Dermis blood vessel endothelial cell (primary cell): ENCODE measurements around the gene CFAP157. TPM values are rescaled to one million over a fixed set of nuclear protein-coding genes. Genes with fewer than 3 reads are reported as not detected.

Source experiments
- DNase-seq: peaks from one replicate; pipeline ENCODE4 v3.0.0; 2010
- total RNA-seq: library from RNA; depleted of rRNA; stranded (reverse); fragments of >200 nt; gene quantifications from 2 replicates; pipeline ENCODE4 v1.2.3, GENCODE V29; 2014

Gene CFAP157
- total RNA-seq, 1 donor from 2014 or later = not detected

DNA sequence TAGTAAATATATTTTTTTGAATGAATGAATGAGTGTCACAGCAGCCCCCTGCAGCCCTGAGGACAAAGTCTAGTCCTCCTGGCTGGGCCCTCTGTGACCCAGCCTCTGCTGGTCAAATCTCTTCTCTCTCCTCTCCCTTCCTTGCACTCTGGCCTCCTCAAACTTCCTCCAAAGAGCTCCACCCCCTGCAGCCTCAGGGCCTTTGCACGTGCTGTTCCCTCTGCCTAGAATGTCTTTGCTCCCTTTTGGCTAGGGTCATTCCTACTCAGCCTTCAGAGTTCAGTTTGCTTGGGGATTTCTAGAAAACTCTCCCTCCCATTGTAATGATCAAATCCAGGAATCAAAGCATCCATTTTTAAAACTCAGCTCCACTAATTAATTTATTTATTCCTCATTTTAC lies 58.6 kb downstream of the CFAP157 start:
- DNase-seq = no peak

Other genes starting within 250 kb of the CFAP157 start
- 24.7 and 34.0 TPM in 2 replicates for gene STXBP1, start 94.7 kb upstream of the CFAP157 start, total RNA-seq
- 22.3 and 24.7 TPM in 2 replicates for gene PTRH1, start 8.7 kb downstream of the CFAP157 start, total RNA-seq
- gene TTC16, start 9.1 kb downstream of the CFAP157 start, total RNA-seq = not detected in 2 replicates
- 7.7 and 13.2 TPM in 2 replicates for gene TOR2A, start 28.3 kb downstream of the CFAP157 start, total RNA-seq
- gene SH2D3C, start 71.7 kb downstream of the CFAP157 start, total RNA-seq = 77.8 and 95.6 TPM in 2 replicates
- 102 and 116 TPM in 2 replicates for gene CDK9, start 79.0 kb downstream of the CFAP157 start, total RNA-seq
- gene FPGS, start 95.9 kb downstream of the CFAP157 start, total RNA-seq = 64.2 and 93.8 TPM in 2 replicates
- gene ENG, start 147.7 kb downstream of the CFAP157 start, total RNA-seq = 84.2 and 165 TPM in 2 replicates
- 22.0 and 42.2 TPM in 2 replicates for gene AK1, start 170.7 kb downstream of the CFAP157 start, total RNA-seq
- 33.2 and 44.8 TPM in 2 replicates for gene ST6GALNAC6, start 192.6 kb downstream of the CFAP157 start, total RNA-seq
- gene ST6GALNAC4, start 210.1 kb downstream of the CFAP157 start, total RNA-seq = 50.0 and 98.0 TPM in 2 replicates
- 0.51 and 0.70 TPM in 2 replicates for gene PIP5KL1, start 223.8 kb downstream of the CFAP157 start, total RNA-seq
- gene DPM2, start 230.9 kb downstream of the CFAP157 start, total RNA-seq = 8.5 and 9.9 TPM in 2 replicates